ENCODE data around the gene HIP1.
A peak's percentile ranks its signal among the peaks of the same experiment; 100 is the strongest.
"Not testable (repeated sequence)": the region's sequence is repeated elsewhere in the genome, so short reads cannot be mapped to it uniquely, and the experiment has no call there.

HIP1 gene

DNA sequence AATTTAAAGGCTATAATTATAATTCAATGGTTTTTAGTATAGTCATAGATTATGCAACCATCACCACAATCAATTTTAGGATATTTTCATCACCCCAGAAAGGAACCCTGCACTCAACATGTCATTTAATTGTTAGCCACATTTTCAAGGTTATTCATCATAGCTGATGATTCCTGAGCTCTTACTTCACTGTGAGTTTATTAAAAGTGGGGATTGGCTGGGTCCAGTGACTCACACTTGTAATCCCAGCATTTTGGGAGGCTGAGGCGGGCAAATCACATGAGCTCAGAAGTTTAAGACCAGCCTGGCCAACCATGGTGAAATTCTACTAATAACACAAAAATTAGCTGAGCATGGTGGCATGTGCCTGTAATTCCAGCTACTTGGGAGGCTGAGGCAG lies 32.5 kb upstream of the HIP1 start:
- Histone ChIP-seq H3K36me3 (ENCODE audit: control insufficient read depth in 5 of 5, insufficient read depth in 5 of 5, low read length in 5 of 5) (no peaks in the 10 kb centered on the region), H3K9ac (ENCODE audit: low read length in 5 of 5) (no peak overlapping the region), H3K9me3 (ENCODE audit: control insufficient read depth in 5 of 5, low read length in 5 of 5) (no peaks in the 10 kb centered on the region), H3K27ac (ENCODE audit: low read depth, low read length) (no peak overlapping the region), H3K27me3 (ENCODE audit: control insufficient read depth in 5 of 5, insufficient read depth in 4 of 5, low read length in 5 of 5) (no peaks in the 10 kb centered on the region), H3K4me3 (ENCODE audit: low read depth in 1 of 5, low read length in 5 of 5) (no peak overlapping the region), H3K4me1 (ENCODE audit: control insufficient read depth in 5 of 5, insufficient read depth in 5 of 5, low read length in 5 of 5) (peaks cover 0 to 20% (median 11%) of the 10 kb centered on the region in 5 donors)

DNA sequence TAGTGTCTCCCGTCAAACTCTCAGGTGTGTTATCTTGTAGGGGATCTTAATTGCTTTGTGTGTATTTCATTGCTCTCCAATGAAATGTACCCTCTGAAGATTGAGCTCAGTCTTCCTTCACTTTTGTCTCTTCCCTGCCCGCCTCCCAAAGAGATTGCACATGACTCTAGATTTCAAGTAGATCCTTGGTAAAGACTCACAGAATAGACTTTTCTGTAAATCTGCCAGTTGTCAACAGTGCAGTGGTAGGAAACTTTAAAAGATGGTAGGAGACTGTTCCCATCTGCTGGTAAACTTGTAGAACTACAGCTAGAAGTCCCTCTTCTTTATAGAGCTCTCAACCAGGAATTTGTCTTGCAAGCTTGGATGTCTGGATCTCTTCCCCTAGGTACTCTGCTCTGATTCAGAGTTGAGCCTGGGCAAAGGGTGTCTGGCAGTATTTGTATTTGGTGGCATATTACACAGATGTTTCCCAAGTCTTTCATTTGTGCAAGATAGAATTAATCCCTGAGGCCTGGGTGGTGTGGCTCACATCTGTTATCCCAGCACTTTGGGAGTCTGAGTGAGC lies 23.7 kb upstream of the HIP1 start:
- H3K9me3 ChIP-seq (ENCODE audit: control insufficient read depth in 5 of 5, low read length in 5 of 5) = no peaks in the 10 kb centered on the region
- no peak overlapping the region for H3K27ac ChIP-seq (ENCODE audit: low read depth, low read length)
- no peak overlapping the region for H3K9ac ChIP-seq (ENCODE audit: low read length in 5 of 5)
- H3K27me3 ChIP-seq (ENCODE audit: control insufficient read depth in 5 of 5, insufficient read depth in 4 of 5, low read length in 5 of 5) = no peaks in the 10 kb centered on the region
- no peaks in the 10 kb centered on the region for H3K36me3 ChIP-seq (ENCODE audit: control insufficient read depth in 5 of 5, insufficient read depth in 5 of 5, low read length in 5 of 5)
- peaks cover 0 to 4% (median 2%) of the 10 kb centered on the region in 5 donors for H3K4me1 ChIP-seq (ENCODE audit: control insufficient read depth in 5 of 5, insufficient read depth in 5 of 5, low read length in 5 of 5)
- no peak overlapping the region for H3K4me3 ChIP-seq (ENCODE audit: low read depth in 1 of 5, low read length in 5 of 5)

DNA sequence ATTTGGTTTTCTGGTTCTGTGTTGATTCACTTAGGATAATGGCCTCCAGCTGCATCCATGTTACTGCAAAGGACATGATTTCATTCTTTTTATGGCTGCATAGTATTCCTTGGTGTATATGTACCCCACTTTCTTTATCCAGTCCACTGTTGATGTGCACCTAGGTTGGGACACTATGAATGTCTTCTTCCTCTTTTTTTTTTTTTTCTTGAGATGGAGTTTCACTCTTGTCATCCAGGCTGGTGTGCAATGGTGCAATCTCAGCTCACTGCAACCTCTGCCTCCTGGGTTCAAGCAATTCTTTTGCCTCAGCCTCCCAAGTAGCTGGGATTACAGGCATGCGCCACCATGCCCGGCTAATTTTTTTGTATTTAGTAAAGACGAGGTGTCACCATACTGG lies 23.1 kb upstream of the HIP1 start:
- not testable (repeated sequence) for H3K4me1 ChIP-seq (ENCODE audit: control insufficient read depth in 5 of 5, insufficient read depth in 5 of 5, low read length in 5 of 5); H3K9me3 ChIP-seq (ENCODE audit: control insufficient read depth in 5 of 5, low read length in 5 of 5); H3K9ac ChIP-seq (ENCODE audit: low read length in 5 of 5); H3K36me3 ChIP-seq (ENCODE audit: control insufficient read depth in 5 of 5, insufficient read depth in 5 of 5, low read length in 5 of 5); H3K4me3 ChIP-seq (ENCODE audit: low read depth in 1 of 5, low read length in 5 of 5); H3K27ac ChIP-seq (ENCODE audit: low read depth, low read length); H3K27me3 ChIP-seq (ENCODE audit: control insufficient read depth in 5 of 5, insufficient read depth in 4 of 5, low read length in 5 of 5)

DNA sequence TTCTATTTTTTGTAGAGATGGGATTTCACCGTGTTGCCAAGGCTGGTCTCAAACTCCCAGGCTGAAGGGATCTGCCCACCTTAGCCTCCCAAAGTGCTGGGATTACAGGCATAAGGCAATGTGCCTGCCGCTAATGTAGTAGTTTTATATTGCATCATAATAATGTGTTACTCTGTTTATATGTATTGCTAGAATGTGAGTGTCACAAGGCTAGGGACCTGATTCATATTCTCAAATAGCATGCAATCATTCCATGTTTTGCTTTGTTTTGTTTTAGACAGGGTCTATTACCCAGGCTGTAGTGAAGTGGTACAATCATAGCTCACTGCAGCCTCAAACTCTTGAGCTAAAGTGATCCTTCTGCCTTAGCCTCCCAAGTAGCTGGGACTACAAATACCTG lies 19.8 kb upstream of the HIP1 start:
- Histone ChIP-seq H3K36me3 (ENCODE audit: control insufficient read depth in 5 of 5, insufficient read depth in 5 of 5, low read length in 5 of 5) (no peaks in the 10 kb centered on the region), H3K27ac (ENCODE audit: low read depth, low read length) (no peak overlapping the region), H3K4me3 (ENCODE audit: low read depth in 1 of 5, low read length in 5 of 5) (no peak overlapping the region), H3K4me1 (ENCODE audit: control insufficient read depth in 5 of 5, insufficient read depth in 5 of 5, low read length in 5 of 5) (peaks cover 0 to 4% (median 2%) of the 10 kb centered on the region in 5 donors), H3K9ac (ENCODE audit: low read length in 5 of 5) (no peak overlapping the region), H3K9me3 (ENCODE audit: control insufficient read depth in 5 of 5, low read length in 5 of 5) (no peaks in the 10 kb centered on the region), H3K27me3 (ENCODE audit: control insufficient read depth in 5 of 5, insufficient read depth in 4 of 5, low read length in 5 of 5) (no peaks in the 10 kb centered on the region)

DNA sequence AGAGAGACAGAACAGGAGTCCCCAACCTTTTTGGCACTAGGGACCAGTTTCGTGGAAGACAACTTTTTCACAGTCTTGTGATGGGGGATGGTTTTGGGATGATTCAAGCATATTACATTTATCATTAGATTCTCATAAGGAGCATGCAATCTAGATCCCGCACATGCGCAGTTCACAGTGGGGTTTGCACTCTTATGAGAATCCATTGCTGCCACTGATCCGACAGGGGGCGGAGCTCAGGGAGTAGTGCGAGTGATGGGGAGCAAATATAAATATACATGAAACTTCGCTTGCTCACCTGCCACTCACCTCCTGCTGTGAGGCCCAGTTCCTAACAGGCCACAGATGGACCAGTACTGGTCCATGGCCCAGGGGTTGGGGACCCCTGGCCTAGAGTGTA lies 19.1 kb upstream of the HIP1 start:
- Histone ChIP-seq H3K4me1 (ENCODE audit: control insufficient read depth in 5 of 5, insufficient read depth in 5 of 5, low read length in 5 of 5) (peaks cover 0 to 4% (median 2%) of the 10 kb centered on the region in 5 donors), H3K27me3 (ENCODE audit: control insufficient read depth in 5 of 5, insufficient read depth in 4 of 5, low read length in 5 of 5) (no peaks in the 10 kb centered on the region), H3K9me3 (ENCODE audit: control insufficient read depth in 5 of 5, low read length in 5 of 5) (no peaks in the 10 kb centered on the region), H3K9ac (ENCODE audit: low read length in 5 of 5) (no peak overlapping the region), H3K27ac (ENCODE audit: low read depth, low read length) (no peak overlapping the region), H3K4me3 (ENCODE audit: low read depth in 1 of 5, low read length in 5 of 5) (no peak overlapping the region), H3K36me3 (ENCODE audit: control insufficient read depth in 5 of 5, insufficient read depth in 5 of 5, low read length in 5 of 5) (no peaks in the 10 kb centered on the region)

DNA sequence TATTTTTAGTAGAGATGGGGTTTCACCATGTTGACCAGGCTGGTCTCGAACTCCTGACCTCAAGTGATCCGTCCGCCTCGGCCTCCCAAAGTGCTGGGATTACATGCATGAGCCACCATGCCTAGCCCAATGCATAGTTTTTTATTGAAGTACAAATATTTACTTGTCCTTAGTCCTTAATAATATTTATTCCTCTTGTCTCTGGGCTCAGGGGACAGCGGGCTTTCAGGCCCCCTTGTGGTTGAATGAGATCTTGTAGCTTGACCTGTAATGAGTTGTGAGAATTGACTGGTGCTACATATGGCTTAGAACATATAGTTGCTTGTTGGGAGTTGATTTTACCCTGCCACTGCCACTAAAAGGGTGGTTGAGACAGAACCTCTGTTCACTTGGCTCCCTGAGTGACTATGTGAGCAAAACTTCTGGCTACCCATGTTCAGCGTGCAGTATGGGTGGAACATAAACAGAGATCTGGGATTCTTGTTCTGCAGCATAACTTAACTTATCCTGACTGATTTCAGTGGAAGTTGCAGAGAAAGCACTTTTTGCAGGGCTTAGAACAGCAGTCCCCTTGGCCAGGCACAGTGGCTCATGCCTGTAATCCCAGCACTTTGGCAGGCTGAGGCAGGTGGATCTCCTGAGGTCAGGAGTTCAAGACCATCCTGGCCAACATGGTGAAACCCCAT lies 18.4 kb upstream of the HIP1 start:
- H3K9ac ChIP-seq (ENCODE audit: low read length in 5 of 5) = no peak overlapping the region
- H3K9me3 ChIP-seq (ENCODE audit: control insufficient read depth in 5 of 5, low read length in 5 of 5) = no peaks in the 10 kb centered on the region
- peaks cover 0 to 1% (median 0%) of the 10 kb centered on the region in 5 donors for H3K4me1 ChIP-seq (ENCODE audit: control insufficient read depth in 5 of 5, insufficient read depth in 5 of 5, low read length in 5 of 5)
- no peaks in the 10 kb centered on the region for H3K36me3 ChIP-seq (ENCODE audit: control insufficient read depth in 5 of 5, insufficient read depth in 5 of 5, low read length in 5 of 5)
- H3K4me3 ChIP-seq (ENCODE audit: low read depth in 1 of 5, low read length in 5 of 5) = no peak overlapping the region
- H3K27me3 ChIP-seq (ENCODE audit: control insufficient read depth in 5 of 5, insufficient read depth in 4 of 5, low read length in 5 of 5) = no peaks in the 10 kb centered on the region
- no peak overlapping the region for H3K27ac ChIP-seq (ENCODE audit: low read depth, low read length)

DNA sequence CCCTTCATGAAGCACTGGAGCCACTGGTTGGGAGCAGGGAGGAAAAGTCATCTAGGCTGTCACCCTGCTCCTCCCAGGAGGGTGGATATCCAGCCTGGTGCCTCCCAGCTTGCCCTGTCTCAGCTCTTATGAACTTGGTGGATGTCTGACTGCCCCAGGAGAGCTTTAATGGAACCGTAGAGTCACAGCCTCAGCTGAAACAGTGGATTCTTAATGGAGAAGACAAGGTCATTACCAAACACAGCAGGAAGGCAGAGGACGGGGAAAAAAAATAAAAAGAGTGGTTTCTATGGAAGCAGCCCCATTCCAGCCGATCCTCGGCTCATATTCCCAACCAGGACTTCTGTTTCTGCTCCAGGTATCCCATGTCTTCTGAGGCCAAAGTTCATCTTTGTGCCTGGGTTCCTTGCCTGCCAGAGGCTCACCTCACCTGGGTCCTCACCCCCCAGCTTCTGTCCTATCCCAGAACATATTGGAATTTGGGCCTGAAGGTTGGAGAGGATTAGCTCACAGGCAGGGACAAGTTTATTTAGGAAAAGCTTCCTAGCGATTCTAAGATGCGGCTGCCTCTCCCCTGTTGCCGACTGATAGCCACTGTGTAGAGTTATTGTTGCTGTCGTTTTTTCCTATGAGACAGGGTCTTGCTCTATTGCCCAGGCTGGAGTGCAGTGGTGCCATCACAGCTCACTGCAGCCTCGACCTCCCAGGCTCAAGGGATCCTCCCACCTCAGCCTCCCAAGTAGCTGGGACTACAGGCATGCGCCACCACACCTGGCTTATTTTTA lies 17.7 kb upstream of the HIP1 start:
- H3K27ac ChIP-seq (ENCODE audit: low read depth, low read length) = no peak overlapping the region
- H3K36me3 ChIP-seq (ENCODE audit: control insufficient read depth in 5 of 5, insufficient read depth in 5 of 5, low read length in 5 of 5) = no peaks in the 10 kb centered on the region

DNA sequence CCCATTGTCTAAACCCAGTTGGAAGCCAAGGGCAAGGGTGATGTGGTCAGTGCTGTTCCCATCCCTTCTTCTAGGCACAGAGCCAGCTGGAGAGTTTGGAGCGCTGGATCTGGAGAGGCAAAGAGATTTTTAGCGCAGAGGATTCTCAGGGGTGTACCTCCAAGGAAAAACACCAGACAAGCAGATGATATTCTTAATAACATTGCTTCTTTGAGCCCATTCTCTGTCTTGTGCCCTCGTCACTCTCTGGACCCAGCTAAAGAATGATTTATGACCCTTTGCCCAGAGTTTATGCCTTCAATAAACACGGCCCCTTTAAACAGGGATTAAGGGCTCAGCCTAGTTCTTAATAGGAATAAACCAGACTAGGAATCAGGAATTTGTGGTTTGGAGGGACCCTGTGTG lies 4.7 kb upstream of the HIP1 start:
- Histone ChIP-seq H3K9me3 (ENCODE audit: control insufficient read depth in 5 of 5, low read length in 5 of 5) (no peaks in the 10 kb centered on the region), H3K4me3 (ENCODE audit: low read depth in 1 of 5, low read length in 5 of 5) (no peak overlapping the region), H3K27ac (ENCODE audit: low read depth, low read length) (no peak overlapping the region), H3K36me3 (ENCODE audit: control insufficient read depth in 5 of 5, insufficient read depth in 5 of 5, low read length in 5 of 5) (no peaks in the 10 kb centered on the region), H3K4me1 (ENCODE audit: control insufficient read depth in 5 of 5, insufficient read depth in 5 of 5, low read length in 5 of 5) (peaks cover 0 to 25% (median 24%) of the 10 kb centered on the region in 5 donors), H3K27me3 (ENCODE audit: control insufficient read depth in 5 of 5, insufficient read depth in 4 of 5, low read length in 5 of 5) (no peaks in the 10 kb centered on the region), H3K9ac (ENCODE audit: low read length in 5 of 5) (no peak overlapping the region)

More for the DNA sequence above, 17.7 kb upstream of the HIP1 start:
- Histone ChIP-seq H3K4me3 (ENCODE audit: low read depth in 1 of 5, low read length in 5 of 5) (no peak overlapping the region), H3K9ac (ENCODE audit: low read length in 5 of 5) (no peak overlapping the region), H3K27me3 (ENCODE audit: control insufficient read depth in 5 of 5, insufficient read depth in 4 of 5, low read length in 5 of 5) (no peaks in the 10 kb centered on the region), H3K4me1 (ENCODE audit: control insufficient read depth in 5 of 5, insufficient read depth in 5 of 5, low read length in 5 of 5) (no peaks in the 10 kb centered on the region), H3K9me3 (ENCODE audit: control insufficient read depth in 5 of 5, low read length in 5 of 5) (no peaks in the 10 kb centered on the region)

DNA sequence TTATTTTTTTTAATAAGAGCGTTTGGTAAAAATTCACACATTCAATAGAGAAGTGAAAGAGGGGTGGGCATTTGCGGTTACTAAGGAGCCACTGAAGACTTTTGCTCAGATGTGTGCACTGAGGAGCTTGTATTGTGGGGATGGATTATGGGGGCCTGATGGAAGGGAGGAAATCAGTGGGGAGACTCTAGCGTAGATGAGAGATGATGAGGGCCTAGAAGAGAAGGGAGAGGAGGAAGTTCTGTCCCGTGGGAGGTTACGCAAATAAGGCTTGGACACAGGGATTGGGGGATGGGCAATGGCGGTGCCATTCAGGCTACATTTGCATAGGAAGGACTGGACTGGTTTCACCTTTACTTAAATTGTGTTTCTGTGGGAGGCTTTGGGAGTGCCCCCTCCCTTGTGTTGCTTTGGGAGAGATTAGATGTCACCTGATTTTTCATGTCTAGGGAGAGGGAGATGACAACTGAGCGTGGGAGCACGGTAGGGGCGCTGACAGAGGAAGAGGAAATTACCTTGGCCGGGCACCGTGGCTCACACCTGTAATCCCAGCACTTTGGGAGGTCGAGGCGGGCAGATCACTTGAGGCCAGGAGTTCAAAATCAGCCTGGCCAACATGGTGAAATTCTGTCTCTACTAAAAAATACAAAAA lies 2.2 kb upstream of the HIP1 start:
- Histone ChIP-seq H3K4me3 (ENCODE audit: low read depth in 1 of 5, low read length in 5 of 5) (peak overlapping the region in 1 of 5 donors; percentile 31), H3K9me3 (ENCODE audit: control insufficient read depth in 5 of 5, low read length in 5 of 5) (no peaks in the 10 kb centered on the region), H3K9ac (ENCODE audit: low read length in 5 of 5) (no peak overlapping the region), H3K27me3 (ENCODE audit: control insufficient read depth in 5 of 5, insufficient read depth in 4 of 5, low read length in 5 of 5) (no peaks in the 10 kb centered on the region), H3K36me3 (ENCODE audit: control insufficient read depth in 5 of 5, insufficient read depth in 5 of 5, low read length in 5 of 5) (no peaks in the 10 kb centered on the region), H3K27ac (ENCODE audit: low read depth, low read length) (no peak overlapping the region), H3K4me1 (ENCODE audit: control insufficient read depth in 5 of 5, insufficient read depth in 5 of 5, low read length in 5 of 5) (peaks cover 0 to 42% (median 35%) of the 10 kb centered on the region in 5 donors)
